Thymus (tissue), 11 donors: ENCODE data around the gene FSTL5. TPM values are rescaled to one million over a fixed set of nuclear protein-coding genes. Genes with fewer than 3 reads are reported as not detected.

ENCODE experiments used
- DNase-seq, 9 donors: peaks; one replicate each; pipeline ENCODE4 v3.0.0-alpha.2; 2013; ENCODE audit warnings: low spot score in 9 of 9, low read depth in 6 of 9, missing footprints in 1 of 9
- H3K27ac ChIP-seq, 2 donors: one replicate each; pipeline ENCODE4 v1.5.1; 2013; ENCODE audit warnings: control low read depth in 1 of 2, low read depth in 1 of 2, low read length in 1 of 2, mild to moderate bottlenecking in 1 of 2, moderate library complexity in 1 of 2
- H3K27me3 ChIP-seq, 2 donors: one replicate each; pipeline ENCODE4 v1.5.1; 2013; ENCODE audit warnings: low read length in 1 of 2; ENCODE audit not compliant: control insufficient read depth in 2 of 2, insufficient read depth in 1 of 2
- H3K36me3 ChIP-seq, 2 donors: one replicate each; pipeline ENCODE4 v1.5.1; 2013; ENCODE audit warnings: low read length in 1 of 2, mild to moderate bottlenecking in 1 of 2, moderate library complexity in 1 of 2; ENCODE audit not compliant: control insufficient read depth in 2 of 2, insufficient read depth in 2 of 2
- H3K4me1 ChIP-seq, 2 donors: one replicate each; pipeline ENCODE4 v1.5.1; 2013; ENCODE audit warnings: low read length in 2 of 2; ENCODE audit not compliant: control insufficient read depth in 2 of 2, insufficient read depth in 2 of 2
- H3K4me3 ChIP-seq, 2 donors: one replicate each; pipeline ENCODE4 v1.5.1; 2013; ENCODE audit warnings: low read length in 2 of 2, control low read depth in 1 of 2, mild to moderate bottlenecking in 1 of 2
- H3K9me3 ChIP-seq, 2 donors: one replicate each; pipeline ENCODE4 v1.5.1; 2013; ENCODE audit warnings: low read length in 1 of 2, mild to moderate bottlenecking in 1 of 2; ENCODE audit not compliant: control insufficient read depth in 2 of 2, insufficient read depth in 1 of 2
- WGBS: extraction: QIAGEN DNeasy Blood & Tissue Kit; methylation state at CpG from one replicate; pipeline ENCODE4 v1.1.7; 2013; 5-methylcytosine and 5-hydroxymethylcytosine counted together
- polyA plus RNA-seq: library from polyadenylated mRNA; stranded (reverse); fragments of 200-250 nt; gene quantifications from one replicate; pipeline ENCODE4 v1.2.3, GENCODE V29; 2013
- total RNA-seq: library from RNA; stranded (reverse); fragments of 120-200 nt; gene quantifications from one replicate; pipeline ENCODE4 v1.2.4, GENCODE V29; 2013
- donor health status: healthy.

The FSTL5 gene
- total and polyA plus RNA-seq, 2 donors, result 0.05 to 0.07 TPM

GRCh38 chr4:161419822-161420221 is 744.0 kb downstream of the FSTL5 start:
- H3K9me3 ChIP-seq, result no peaks in the 10 kb centered on the region
- no peak for DNase-seq
- no peak overlapping the region for H3K4me3 ChIP-seq
- H3K27me3 ChIP-seq, result no peaks in the 10 kb centered on the region
- no peaks in the 10 kb centered on the region for H3K4me1 ChIP-seq
- WGBS, result 13% methylated on average over 1 of the region's 1 CpG
- H3K36me3 ChIP-seq, result no peaks in the 10 kb centered on the region
- H3K27ac ChIP-seq, result no peak overlapping the region

DNA sequence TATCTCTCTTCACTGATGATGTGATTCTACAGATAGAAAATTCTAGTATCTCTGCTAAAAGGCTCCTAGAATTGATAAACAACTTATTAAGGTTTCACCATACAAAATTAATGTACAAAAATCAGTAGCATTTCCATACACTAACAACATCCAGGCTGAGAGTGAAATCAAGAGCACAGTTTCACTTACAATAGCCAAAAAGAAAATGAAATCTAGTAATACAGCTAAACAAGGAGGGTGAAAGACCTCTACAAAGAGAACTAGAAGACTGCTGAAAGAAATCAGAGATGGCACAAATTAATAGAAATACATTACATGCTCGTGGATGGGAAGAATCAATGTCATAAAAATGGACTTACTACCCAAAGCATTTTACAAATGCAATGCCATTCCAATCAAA is 751.9 kb downstream of the FSTL5 start:
- 51% methylated on average over 1 of the region's 1 CpG for WGBS
- H3K27me3 ChIP-seq, result no peaks in the 10 kb centered on the region
- H3K4me3 ChIP-seq, result no peak overlapping the region
- H3K36me3 ChIP-seq, result no peaks in the 10 kb centered on the region
- H3K27ac ChIP-seq, result no peak overlapping the region
- DNase-seq, result no peak
- H3K9me3 ChIP-seq, result peaks cover 0 to 7% of the 10 kb centered on the region in 2 donors
- no peaks in the 10 kb centered on the region for H3K4me1 ChIP-seq

DNA sequence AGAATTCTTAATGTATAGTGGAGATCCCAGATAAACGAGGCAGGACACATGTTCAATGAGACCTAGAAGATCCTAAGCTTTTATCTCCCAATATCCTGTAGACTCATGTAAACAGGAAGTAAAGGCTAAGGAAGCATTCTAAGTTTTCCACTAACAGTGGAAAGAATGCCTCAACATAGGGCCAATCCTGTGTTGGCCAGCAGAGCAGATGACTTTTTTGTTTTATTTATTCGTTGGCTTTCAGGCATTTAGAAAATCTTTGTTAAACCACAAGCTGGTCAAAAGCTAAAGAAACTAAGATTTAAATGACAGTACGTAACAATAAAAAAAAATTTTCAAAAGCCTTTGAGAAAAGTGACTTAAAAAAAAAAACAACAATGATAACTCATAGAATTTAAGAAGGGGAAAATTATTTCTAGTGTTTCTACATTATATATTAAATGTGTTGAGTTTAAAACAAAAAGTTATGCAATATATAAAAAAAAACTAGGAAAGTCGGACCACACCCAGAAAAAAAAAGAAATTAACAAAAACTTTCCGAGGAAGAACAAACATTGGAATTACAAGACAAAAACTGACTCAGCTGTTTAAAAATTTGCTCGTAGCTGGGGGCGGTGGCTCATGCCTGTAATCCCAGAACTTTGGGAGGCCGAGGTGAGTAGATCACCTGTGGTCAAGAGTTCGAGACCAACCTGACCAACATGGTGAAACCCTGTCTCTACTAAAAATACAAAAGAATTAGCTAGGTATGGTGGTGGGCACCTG is 759.3 kb downstream of the FSTL5 start:
- Histone ChIP-seq H3K9me3 (peaks cover 0 to 7% of the 10 kb centered on the region in 2 donors), H3K27ac (no peak overlapping the region), H3K36me3 (no peaks in the 10 kb centered on the region), H3K4me3 (no peak overlapping the region), H3K4me1 (no peaks in the 10 kb centered on the region), H3K27me3 (no peaks in the 10 kb centered on the region)
- 89% methylated on average over 9 of the region's 9 CpGs for WGBS
- DNase-seq, result no peak

GRCh38 chr4:161403781-161404180 is 760.0 kb downstream of the FSTL5 start:
- whole genome bisulfite sequencing, result 86% methylated on average over 3 of the region's 3 CpGs
- H3K27ac ChIP-seq, result no peak overlapping the region

GRCh38 chr4:161393602-161394001 is 770.2 kb downstream of the FSTL5 start:
- H3K36me3 ChIP-seq, result no peaks in the 10 kb centered on the region

More at GRCh38 chr4:161403781-161404180, 760.0 kb downstream of the FSTL5 start:
- H3K36me3 ChIP-seq, result no peaks in the 10 kb centered on the region
- H3K4me3 ChIP-seq, result no peak overlapping the region
- DNase-seq, result no peak
- H3K9me3 ChIP-seq, result peaks cover 0 to 7% of the 10 kb centered on the region in 2 donors
- no peaks in the 10 kb centered on the region for H3K4me1 ChIP-seq
- no peaks in the 10 kb centered on the region for H3K27me3 ChIP-seq

DNA sequence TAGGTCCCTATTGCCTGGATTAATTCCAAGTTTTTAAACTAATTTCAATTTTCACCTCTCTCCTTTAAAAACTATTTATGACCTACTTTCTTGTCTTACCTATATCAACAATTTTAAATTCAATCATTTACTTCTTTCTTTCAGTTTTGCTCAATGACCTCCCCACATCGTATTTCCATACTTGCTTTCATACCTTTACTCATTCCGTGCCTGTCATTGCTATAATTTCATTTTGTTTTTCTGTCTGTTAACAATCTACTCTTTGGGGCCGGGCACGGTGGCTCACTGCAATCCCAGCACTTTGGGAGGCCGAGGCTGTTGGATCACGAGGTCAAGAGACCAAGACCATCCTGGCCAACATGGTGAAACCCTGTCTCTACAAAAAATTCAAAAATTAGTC is 781.1 kb downstream of the FSTL5 start:
- H3K36me3 ChIP-seq, result no peaks in the 10 kb centered on the region
- H3K27ac ChIP-seq, result no peak overlapping the region
- no peak for DNase-seq
- no peak overlapping the region for H3K4me3 ChIP-seq
- no peaks in the 10 kb centered on the region for H3K4me1 ChIP-seq
- no peaks in the 10 kb centered on the region for H3K27me3 ChIP-seq
- no peaks in the 10 kb centered on the region for H3K9me3 ChIP-seq
- WGBS, result 93% methylated on average over 6 of the region's 6 CpGs

More at GRCh38 chr4:161393602-161394001, 770.2 kb downstream of the FSTL5 start:
- H3K4me3 ChIP-seq, result no peak overlapping the region
- H3K27me3 ChIP-seq, result no peaks in the 10 kb centered on the region
- no peak for DNase-seq
- H3K4me1 ChIP-seq, result no peaks in the 10 kb centered on the region
- no peak overlapping the region for H3K27ac ChIP-seq
- 87% methylated on average over 3 of the region's 3 CpGs for WGBS
- no peaks in the 10 kb centered on the region for H3K9me3 ChIP-seq

GRCh38 chr4:161376275-161376674 is 787.5 kb downstream of the FSTL5 start:
- H3K36me3 ChIP-seq, result no peaks in the 10 kb centered on the region
- DNase-seq, result no peak
- H3K27ac ChIP-seq, result no peak overlapping the region
- H3K4me1 ChIP-seq, result no peaks in the 10 kb centered on the region
- H3K9me3 ChIP-seq, result no peaks in the 10 kb centered on the region
- no peak overlapping the region for H3K4me3 ChIP-seq
- H3K27me3 ChIP-seq, result no peaks in the 10 kb centered on the region

- no peak for DNase-seq
- no peaks in the 10 kb centered on the region for H3K4me1 ChIP-seq
- 90% methylated on average over 3 of the region's 3 CpGs for WGBS
- H3K36me3 ChIP-seq, result no peaks in the 10 kb centered on the region
- H3K4me3 ChIP-seq, result no peak overlapping the region
- no peaks in the 10 kb centered on the region for H3K27me3 ChIP-seq
- H3K27ac ChIP-seq, result no peak overlapping the region
- H3K9me3 ChIP-seq, result no peaks in the 10 kb centered on the region
Observed at GRCh38 chr4:161364681-161365080, 799.1 kb downstream of the FSTL5 start.

DNA sequence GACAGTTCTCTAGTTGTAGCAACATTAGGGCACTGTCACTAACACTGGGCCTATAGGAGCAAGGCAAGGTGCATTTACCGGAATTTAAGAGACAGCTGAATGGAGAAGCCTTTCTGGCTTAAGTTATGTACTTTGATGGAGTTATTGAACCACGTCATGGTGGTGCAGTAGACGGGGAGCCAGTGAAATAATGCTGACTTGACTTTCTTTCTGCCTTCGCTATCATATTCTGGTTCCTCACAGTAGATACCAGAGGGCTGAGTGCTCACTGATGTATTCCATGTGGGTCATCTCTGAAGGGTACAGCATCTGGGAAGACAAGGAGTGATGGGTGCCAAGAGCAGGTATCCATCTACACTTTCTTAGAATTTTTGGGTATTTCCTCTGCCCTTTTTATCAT is 802.8 kb downstream of the FSTL5 start:
- Histone ChIP-seq H3K4me3 (no peak overlapping the region), H3K27ac (no peak overlapping the region), H3K36me3 (no peaks in the 10 kb centered on the region), H3K27me3 (no peaks in the 10 kb centered on the region), H3K4me1 (no peaks in the 10 kb centered on the region), H3K9me3 (no peaks in the 10 kb centered on the region)
- 90% methylated on average over 4 of the region's 4 CpGs for WGBS
- no peak for DNase-seq
